GM19043 (cell line): ENCODE measurements around the gene CHCHD6.

Source experiments
- ATAC-seq: cut with Tn5 transposase; IDR thresholded peaks from one replicate; pipeline ENCODE4 v1.9.1; 2021; ENCODE audit warnings: low read depth; ENCODE audit not compliant: unreplicated experiment

Gene CHCHD6

GRCh38 chr3:126913524-126913923 lies 209.5 kb downstream of the CHCHD6 start:
- ATAC-seq: no peak

- no peak for ATAC-seq
Observed at GRCh38 chr3:126914226-126914625, 210.2 kb downstream of the CHCHD6 start.

GRCh38 chr3:126915015-126915414 lies 211.0 kb downstream of the CHCHD6 start:
- ATAC-seq: no peak

GRCh38 chr3:126916546-126916945 lies 212.5 kb downstream of the CHCHD6 start:
- no peak for ATAC-seq

GRCh38 chr3:126917232-126917804 lies 213.3 kb downstream of the CHCHD6 start:
- no peak for ATAC-seq

- no peak for ATAC-seq
Observed at GRCh38 chr3:126918355-126918821, 214.3 kb downstream of the CHCHD6 start.

GRCh38 chr3:126921085-126921824 lies 217.2 kb downstream of the CHCHD6 start:
- no peak for ATAC-seq

- no peak for ATAC-seq
Observed at GRCh38 chr3:126922466-126922865, 218.4 kb downstream of the CHCHD6 start.

GRCh38 chr3:126923423-126923822 lies 219.4 kb downstream of the CHCHD6 start:
- ATAC-seq: no peak

GRCh38 chr3:126923895-126924294 lies 219.9 kb downstream of the CHCHD6 start:
- ATAC-seq: no peak

GRCh38 chr3:126924458-126924857 lies 220.4 kb downstream of the CHCHD6 start:
- ATAC-seq: no peak

- ATAC-seq: no peak
Observed at GRCh38 chr3:126925411-126926171, 221.6 kb downstream of the CHCHD6 start.

GRCh38 chr3:126926684-126927400 lies 222.8 kb downstream of the CHCHD6 start:
- no peak for ATAC-seq

- no peak for ATAC-seq
Observed at GRCh38 chr3:126927401-126927750, 223.3 kb downstream of the CHCHD6 start.

GRCh38 chr3:126927846-126928245 lies 223.8 kb downstream of the CHCHD6 start:
- ATAC-seq: no peak

- ATAC-seq: no peak
Observed at GRCh38 chr3:126928921-126929474, 225.0 kb downstream of the CHCHD6 start.

GRCh38 chr3:126930936-126931600 lies 227.0 kb downstream of the CHCHD6 start:
- no peak for ATAC-seq

- no peak for ATAC-seq
Observed at GRCh38 chr3:126931806-126932187, 227.8 kb downstream of the CHCHD6 start.

- ATAC-seq: no peak
Observed at GRCh38 chr3:126932188-126932931, 228.3 kb downstream of the CHCHD6 start.
